CD4-positive, alpha-beta T cell treated with Interleukin-6 at 100 ng/mL for 8 hours (primary cell): ENCODE data around the gene SMPD2.

Source experiments
- DNase-seq: peaks from one replicate; pipeline ENCODE4 v3.0.0-alpha.2; 2020; ENCODE audit warnings: mixed read lengths, low spot score

The SMPD2 gene

GRCh38 chr6:109440331-109441068 is at the start of gene SMPD2, which contains the start of gene PPIL6:
TSS of gene SMPD2 (plus strand) at chr6:109440724. CDS start at chr6:109441122, 398 bp downstream.
TSS of gene PPIL6 (minus strand) at chr6:109440628. CDS start at chr6:109440590, 38 bp downstream.
- DNase-seq: peak; percentile 75

GRCh38 chr6:109393157-109393885 is 47.2 kb upstream of the SMPD2 start:
- no peak for DNase-seq

- DNase-seq: no peak
These were observed 46.6 kb upstream of the SMPD2 start for GRCh38 chr6:109393886-109394281.

GRCh38 chr6:109396046-109396718 is 44.3 kb upstream of the SMPD2 start:
- no peak for DNase-seq

- DNase-seq: no peak
These were observed 43.5 kb upstream of the SMPD2 start for GRCh38 chr6:109397020-109397419.

- no peak for DNase-seq
These were observed 34.3 kb upstream of the SMPD2 start for GRCh38 chr6:109406196-109406595.

GRCh38 chr6:109411034-109411433 is 29.5 kb upstream of the SMPD2 start:
- DNase-seq: no peak

GRCh38 chr6:109417646-109418045 is 22.9 kb upstream of the SMPD2 start:
- DNase-seq: no peak

- DNase-seq: no peak
These were observed 19.8 kb upstream of the SMPD2 start for GRCh38 chr6:109420751-109421150.

GRCh38 chr6:109421184-109421583 is 19.3 kb upstream of the SMPD2 start:
- no peak for DNase-seq

- DNase-seq: no peak
These were observed 15.6 kb upstream of the SMPD2 start for GRCh38 chr6:109424946-109425345.

- DNase-seq: no peak
These were observed 11.5 kb upstream of the SMPD2 start for GRCh38 chr6:109428889-109429477.

GRCh38 chr6:109429496-109429895 is 11.0 kb upstream of the SMPD2 start:
- no peak for DNase-seq

GRCh38 chr6:109434456-109434855 is 6.1 kb upstream of the SMPD2 start:
- DNase-seq: no peak

GRCh38 chr6:109436041-109436440 is 4.5 kb upstream of the SMPD2 start:
- DNase-seq: no peak

- peak; percentile 29 for DNase-seq
These were observed 719 bp downstream of the SMPD2 start for GRCh38 chr6:109441069-109441816.

GRCh38 chr6:109442393-109442924 is 1.9 kb downstream of the SMPD2 start:
- DNase-seq: no peak

GRCh38 chr6:109443425-109443950 is 3.0 kb downstream of the SMPD2 start:
- no peak for DNase-seq

- no peak for DNase-seq
These were observed 4.9 kb downstream of the SMPD2 start for GRCh38 chr6:109445382-109445781.

GRCh38 chr6:109446072-109446471 is 5.5 kb downstream of the SMPD2 start:
- no peak for DNase-seq

GRCh38 chr6:109446541-109446940 is 6.0 kb downstream of the SMPD2 start:
- DNase-seq: no peak
